WTC11 (cell line): ENCODE measurements around the gene GPR3. TPM values are rescaled to one million over a fixed set of nuclear protein-coding genes. Genes with fewer than 3 reads are reported as not detected.

Source experiments
- ATAC-seq: fragments of 200-7000 bp; cut with Tn5 transposase; 2 replicates; pipeline ENCODE4 v1.10.0; 2021; ENCODE audit warnings: mild to moderate bottlenecking, moderate library complexity
- CTCF ChIA-PET: fragments of 300-600 bp; sonication (Branson Sonifier 250); formaldehyde crosslinking; loops from one replicate; lab custom pipeline; 2021; ENCODE audit warnings: antibody characterized with exemption; lab: Charles Lee
- POLR2A ChIA-PET: fragments of 350-600 bp; sonication (Branson Sonifier 250); formaldehyde crosslinking; loops from one replicate; lab custom pipeline; 2021; ENCODE audit warnings: antibody characterized with exemption; lab: Charles Lee
- DNase-seq: peaks from one replicate; pipeline ENCODE4 v3.0.0; 2021; ENCODE audit warnings: low spot score
- H3K27ac Mint-ChIP-seq: 2 replicates; pipeline ENCODE4 v1.8.0; 2021; ENCODE audit warnings: mixed read lengths
- H3K27me3 Mint-ChIP-seq: 2 replicates; pipeline ENCODE4 v1.8.0; 2021; ENCODE audit warnings: low read depth, mild to moderate bottlenecking, moderate library complexity, mixed read lengths
- H3K36me3 Mint-ChIP-seq: 2 replicates; pipeline ENCODE4 v1.8.0; 2021; ENCODE audit warnings: mixed read lengths
- H3K4me1 Mint-ChIP-seq: 2 replicates; pipeline ENCODE4 v1.8.0; 2022; ENCODE audit warnings: mixed read lengths
- H3K4me3 Mint-ChIP-seq: 2 replicates; pipeline ENCODE4 v1.8.0; 2021; ENCODE audit warnings: mild to moderate bottlenecking, moderate library complexity, mixed read lengths
- H3K9me3 Mint-ChIP-seq: 2 replicates; pipeline ENCODE4 v1.8.0; 2021; ENCODE audit warnings: mixed read lengths
- ATF1 ChIP-seq: sonication (generic); formaldehyde crosslinking; IDR thresholded peaks from 2 replicates; pipeline ENCODE4 v1.8.1; 2023; ENCODE audit warnings: mild to moderate bottlenecking, moderate library complexity, missing genetic modification reagents
- CDX4 ChIP-seq: fragments of 250-450 bp; sonication (Bioruptor Pico); IDR thresholded peaks from 2 replicates; pipeline ENCODE4 v1.9.0; 2021; ENCODE audit warnings: moderate library complexity, mild to moderate bottlenecking, inconsistent platforms, borderline replicate concordance
- CTCF ChIP-seq: fragments of 200-600 bp; IDR thresholded peaks from 2 replicates; pipeline ENCODE4 v1.8.0; 2022; ENCODE audit warnings: antibody characterized with exemption
- E2F4 ChIP-seq: sonication (generic); formaldehyde crosslinking; IDR thresholded peaks from 2 replicates; pipeline ENCODE4 v1.8.1; 2022; ENCODE audit warnings: low read depth, mild to moderate bottlenecking, moderate library complexity, missing genetic modification reagents, borderline replicate concordance
- HMGXB4 ChIP-seq: sonication (generic); formaldehyde crosslinking; IDR thresholded peaks from 2 replicates; pipeline ENCODE4 v1.8.1; 2023; ENCODE audit warnings: mild to moderate bottlenecking, moderate library complexity, missing genetic modification reagents
- NFATC4 ChIP-seq: fragments of 250-450 bp; sonication (Bioruptor Pico); IDR thresholded peaks from 2 replicates; pipeline ENCODE4 v1.9.0; 2021; ENCODE audit warnings: mild to moderate bottlenecking
- NR1H2 ChIP-seq: sonication (generic); formaldehyde crosslinking; IDR thresholded peaks from 2 replicates; pipeline ENCODE4 v1.9.0; 2021; ENCODE audit warnings: mild to moderate bottlenecking, moderate library complexity, missing genetic modification reagents
- NR3C1 ChIP-seq: sonication (generic); formaldehyde crosslinking; conservative IDR thresholded peaks from 2 replicates; pipeline ENCODE4 v1.8.1; 2023; ENCODE audit warnings: low read depth, mild to moderate bottlenecking, missing genetic modification reagents
- PRDM15 ChIP-seq: sonication (generic); formaldehyde crosslinking; IDR thresholded peaks from 2 replicates; pipeline ENCODE4 v1.8.0; 2022; ENCODE audit warnings: missing genetic modification reagents
- TCF7 ChIP-seq: sonication (generic); formaldehyde crosslinking; IDR thresholded peaks from 2 replicates; pipeline ENCODE4 v1.8.0; 2022; ENCODE audit warnings: mild to moderate bottlenecking, low read depth, missing genetic modification reagents, moderate library complexity
- TEAD4 ChIP-seq: sonication (generic); formaldehyde crosslinking; IDR thresholded peaks from 2 replicates; pipeline ENCODE4 v1.8.0; 2022; ENCODE audit warnings: mild to moderate bottlenecking, missing genetic modification reagents
- TP53 ChIP-seq: sonication (generic); formaldehyde crosslinking; IDR thresholded peaks from 2 replicates; pipeline ENCODE4 v1.8.1; 2023; ENCODE audit warnings: mild to moderate bottlenecking, missing genetic modification reagents
- ZBTB21 ChIP-seq: sonication (generic); formaldehyde crosslinking; IDR thresholded peaks from 2 replicates; pipeline ENCODE4 v1.8.1; 2023; ENCODE audit warnings: mild to moderate bottlenecking, missing genetic modification reagents, borderline replicate concordance
- ZBTB43 ChIP-seq: sonication (generic); formaldehyde crosslinking; IDR thresholded peaks from 2 replicates; pipeline ENCODE4 v1.8.1; 2023; ENCODE audit warnings: mild to moderate bottlenecking, missing genetic modification reagents
- ZNF317 ChIP-seq: sonication (generic); formaldehyde crosslinking; IDR thresholded peaks from 2 replicates; pipeline ENCODE4 v1.8.1; 2023; ENCODE audit warnings: low read depth, mild to moderate bottlenecking, moderate library complexity, missing genetic modification reagents, borderline replicate concordance
- ZNF416 ChIP-seq: fragments of 250-450 bp; sonication (Bioruptor Pico); IDR thresholded peaks from 2 replicates; pipeline ENCODE4 v1.9.0; 2021; ENCODE audit warnings: mild to moderate bottlenecking, inconsistent platforms
- total RNA-seq: library from RNA; stranded (reverse); gene quantifications from 3 replicates; pipeline ENCODE4 v1.2.3, GENCODE V29; 2021
- TF ChIP-seq, protein P1 (sequence below): sonication (generic); formaldehyde crosslinking; IDR thresholded peaks from 2 replicates; pipeline ENCODE4 v1.8.0; 2023; ENCODE audit warnings: missing genetic modification reagents
- TF ChIP-seq, protein P2 (sequence below): sonication (generic); formaldehyde crosslinking; conservative IDR thresholded peaks from 2 replicates; pipeline ENCODE4 v1.8.1; 2022; ENCODE audit warnings: mild to moderate bottlenecking, missing genetic modification reagents
- TF ChIP-seq, protein P3 (sequence below): sonication (generic); formaldehyde crosslinking; IDR thresholded peaks from 2 replicates; pipeline ENCODE4 v1.8.0; 2022; ENCODE audit warnings: mild to moderate bottlenecking, missing genetic modification reagents

GPR3 gene
- total RNA-seq, 1 experiment from 2014 or later: 12.4 TPM

- TF ChIP-seq NR1H2 (CRISPR knock-in tag) (no peak), NR3C1 (CRISPR knock-in tag) (no peak), ZNF317 (CRISPR knock-in tag) (no peak), ZBTB21 (CRISPR knock-in tag) (no peak), ZBTB43 (no peak)
- TF ChIP-seq, protein P1, sequence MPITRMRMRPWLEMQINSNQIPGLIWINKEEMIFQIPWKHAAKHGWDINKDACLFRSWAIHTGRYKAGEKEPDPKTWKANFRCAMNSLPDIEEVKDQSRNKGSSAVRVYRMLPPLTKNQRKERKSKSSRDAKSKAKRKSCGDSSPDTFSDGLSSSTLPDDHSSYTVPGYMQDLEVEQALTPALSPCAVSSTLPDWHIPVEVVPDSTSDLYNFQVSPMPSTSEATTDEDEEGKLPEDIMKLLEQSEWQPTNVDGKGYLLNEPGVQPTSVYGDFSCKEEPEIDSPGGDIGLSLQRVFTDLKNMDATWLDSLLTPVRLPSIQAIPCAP (CRISPR knock-in tag): no peak
Measured at GRCh38 chr1:27400082-27400962, 7.9 kb downstream of the GPR3 start (continued).

- Mint-ChIP-seq H3K27ac (no peak overlapping the region), H3K9me3 (no peaks in the 10 kb centered on the region)
- TF ChIP-seq TEAD4 (CRISPR knock-in tag) (no peak), PRDM15 (CRISPR knock-in tag) (no peak), E2F4 (no peak), NFATC4 (CRISPR knock-in tag) (no peak), CDX4 (no peak), TCF7 (CRISPR knock-in tag) (no peak), TP53 (CRISPR knock-in tag) (no peak), ZNF416 (no peak), ATF1 (no peak), HMGXB4 (CRISPR knock-in tag) (no peak), NR3C1 (CRISPR knock-in tag) (no peak), CTCF (no peak)
- TF ChIP-seq, protein P2, sequence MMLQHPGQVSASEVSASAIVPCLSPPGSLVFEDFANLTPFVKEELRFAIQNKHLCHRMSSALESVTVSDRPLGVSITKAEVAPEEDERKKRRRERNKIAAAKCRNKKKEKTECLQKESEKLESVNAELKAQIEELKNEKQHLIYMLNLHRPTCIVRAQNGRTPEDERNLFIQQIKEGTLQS (CRISPR knock-in tag): no peak
- TF ChIP-seq, protein P3, sequence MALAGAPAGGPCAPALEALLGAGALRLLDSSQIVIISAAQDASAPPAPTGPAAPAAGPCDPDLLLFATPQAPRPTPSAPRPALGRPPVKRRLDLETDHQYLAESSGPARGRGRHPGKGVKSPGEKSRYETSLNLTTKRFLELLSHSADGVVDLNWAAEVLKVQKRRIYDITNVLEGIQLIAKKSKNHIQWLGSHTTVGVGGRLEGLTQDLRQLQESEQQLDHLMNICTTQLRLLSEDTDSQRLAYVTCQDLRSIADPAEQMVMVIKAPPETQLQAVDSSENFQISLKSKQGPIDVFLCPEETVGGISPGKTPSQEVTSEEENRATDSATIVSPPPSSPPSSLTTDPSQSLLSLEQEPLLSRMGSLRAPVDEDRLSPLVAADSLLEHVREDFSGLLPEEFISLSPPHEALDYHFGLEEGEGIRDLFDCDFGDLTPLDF (CRISPR knock-in tag): no peak
- TF ChIP-seq, all 79 proteins: peak for 0
- DNase-seq (no peak), ATAC-seq (no peak)
- H3K4me1 Mint-ChIP-seq: peaks cover 73% of the 10 kb centered on the region
- no peaks in the 10 kb centered on the region for H3K27me3 Mint-ChIP-seq
- H3K4me3 Mint-ChIP-seq: no peak overlapping the region
- no peaks in the 10 kb centered on the region for H3K36me3 Mint-ChIP-seq
- ChIA-PET POLR2A (interaction anchor here (1.0 to 1.6 kb wide), 2 partner anchors 29 to 126 kb away, joined by 3 read pairs; no protein-coding TSS in a partner anchor), CTCF (interaction anchor here (1.0 to 2.4 kb wide), 8 partner anchors 10 to 205 kb away, joined by 3 to 15 read pairs (median 4); partner anchors contain the start of genes AHDC1 and MAP3K6)
Measured at GRCh38 chr1:27400963-27401341, 8.5 kb downstream of the GPR3 start.
